HUES6 (cell line): ENCODE results near the gene PRR22.
"Not testable (repeated sequence)": the region's sequence is repeated elsewhere in the genome, so short reads cannot be mapped to it uniquely, and the experiment has no call there.

Experiments used
- H3K27ac ChIP-seq: 2 replicates; pipeline ENCODE4 v1.7.0; 2013; ENCODE audit warnings: low read depth, mild to moderate bottlenecking, low read length, inconsistent platforms
- H3K27me3 ChIP-seq: 2 replicates; pipeline ENCODE4 v1.6.1; 2013; ENCODE audit warnings: low read length; ENCODE audit not compliant: control insufficient read depth, insufficient read depth
- H3K36me3 ChIP-seq: 2 replicates; pipeline ENCODE4 v1.6.1; 2013; ENCODE audit warnings: low read length; ENCODE audit not compliant: control insufficient read depth, insufficient read depth
- H3K4me1 ChIP-seq: 2 replicates; pipeline ENCODE4 v1.6.1; 2013; ENCODE audit warnings: low read length; ENCODE audit not compliant: control insufficient read depth, insufficient read depth
- H3K4me3 ChIP-seq: 2 replicates; pipeline ENCODE4 v1.5.1; 2013; ENCODE audit warnings: low read depth, low read length
- H3K9ac ChIP-seq: one replicate; pipeline ENCODE4 v1.6.1; 2013; ENCODE audit warnings: mild to moderate bottlenecking, low read length
- H3K9me3 ChIP-seq: 2 replicates; pipeline ENCODE4 v1.6.1; 2013; ENCODE audit warnings: low read depth, low read length; ENCODE audit not compliant: control insufficient read depth, insufficient read depth

PRR22 gene

GRCh38 chr19:5742051-5742450, 42.5 kb downstream of the PRR22 start:
- Histone ChIP-seq H3K4me3 (no peak overlapping the region), H3K4me1 (no peaks in the 10 kb centered on the region), H3K27me3 (no peaks in the 10 kb centered on the region), H3K27ac (no peak overlapping the region), H3K36me3 (no peaks in the 10 kb centered on the region), H3K9ac (no peak overlapping the region), H3K9me3 (no peaks in the 10 kb centered on the region)

- H3K27ac ChIP-seq, result no peak overlapping the region
- no peak overlapping the region for H3K4me3 ChIP-seq
- H3K36me3 ChIP-seq, result no peaks in the 10 kb centered on the region
- no peak overlapping the region for H3K9ac ChIP-seq
- H3K27me3 ChIP-seq, result no peaks in the 10 kb centered on the region
- H3K4me1 ChIP-seq, result no peaks in the 10 kb centered on the region
- H3K9me3 ChIP-seq, result no peaks in the 10 kb centered on the region
Observed at GRCh38 chr19:5738423-5738822, 46.1 kb downstream of the PRR22 start.

GRCh38 chr19:5733172-5733571, 51.4 kb downstream of the PRR22 start:
- H3K9me3 ChIP-seq, H3K4me3 ChIP-seq, H3K9ac ChIP-seq, H3K27ac ChIP-seq, H3K27me3 ChIP-seq, H3K4me1 ChIP-seq, H3K36me3 ChIP-seq: not testable (repeated sequence)
